IMR-90 (cell line): ENCODE results near the gene AKT2. TPM values are rescaled to one million over a fixed set of nuclear protein-coding genes. Genes with fewer than 3 reads are reported as not detected.

Source experiments
- ATAC-seq: fragments of 200-7000 bp; cut with Tn5 transposase; 2 replicates; pipeline ENCODE4 v1.9.1; 2020; ENCODE audit warnings: low read depth, mild to moderate bottlenecking, moderate library complexity
- BruUV-seq: library from RNA; stranded (reverse); fragments of 400-500 nt; replicated peaks from 2 replicates; lab custom pipeline; 2021; lab: Mats Ljungman, UMichigan
- CTCF ChIA-PET: fragments of 300-600 bp; formaldehyde crosslinking; extraction: SDS; loops from one replicate; lab custom pipeline; 2021; ENCODE audit warnings: antibody characterized with exemption; lab: Yijun Ruan, JAX
- POLR2A ChIA-PET: fragments of 300-600 bp; sonication (Branson Sonifier 250); formaldehyde crosslinking; loops from one replicate; lab custom pipeline; 2022; ENCODE audit warnings: antibody characterized with exemption; ENCODE audit not compliant: unreplicated experiment; lab: Charles Lee
- DNase-seq: peaks from one replicate; pipeline ENCODE4 v3.0.0; 2013
- H2AFZ ChIP-seq: replicated peaks from 2 replicates; pipeline ENCODE3; 2013; ENCODE audit warnings: low read length, mild to moderate bottlenecking; ENCODE audit not compliant: poor library complexity
- H2AK5ac ChIP-seq: 2 replicates; pipeline ENCODE4 v1.6.1; 2013; ENCODE audit warnings: low read depth, low read length, inconsistent platforms
- H2AK9ac ChIP-seq: replicated peaks from 2 replicates; pipeline ENCODE3; 2013; ENCODE audit warnings: mild to moderate bottlenecking, low read depth, low read length, moderate library complexity; ENCODE audit not compliant: poor library complexity
- H2BK120ac ChIP-seq: 2 replicates; pipeline ENCODE4 v1.6.1; 2013; ENCODE audit warnings: low read depth, low read length, inconsistent platforms
- H2BK15ac ChIP-seq: 3 replicates; pipeline ENCODE4 v1.6.1; 2013; ENCODE audit warnings: low read depth, low read length, inconsistent platforms
- H2BK20ac ChIP-seq: 2 replicates; pipeline ENCODE4 v1.6.1; 2013; ENCODE audit warnings: low read depth, mild to moderate bottlenecking, inconsistent platforms, low read length, moderate library complexity
- H2BK5ac ChIP-seq: 2 replicates; pipeline ENCODE4 v1.6.1; 2013; ENCODE audit warnings: mild to moderate bottlenecking, low read depth, low read length, inconsistent platforms; ENCODE audit not compliant: poor library complexity, severe bottlenecking
- H3K14ac ChIP-seq: replicated peaks from 2 replicates; pipeline ENCODE4 v1.6.1; 2013; ENCODE audit warnings: low read depth, low read length, inconsistent platforms
- H3K18ac ChIP-seq: 2 replicates; pipeline ENCODE4 v1.6.1; 2013; ENCODE audit warnings: low read depth, low read length, control low read depth
- H3K23ac ChIP-seq: 2 replicates; pipeline ENCODE4 v1.6.1; 2013; ENCODE audit warnings: low read depth, low read length, inconsistent platforms
- H3K27ac ChIP-seq: 2 replicates; pipeline ENCODE4 v1.5.1; 2013; ENCODE audit warnings: mild to moderate bottlenecking, control low read depth, low read length; ENCODE audit not compliant: insufficient read depth
- H3K27me3 ChIP-seq: 2 replicates; pipeline ENCODE4 v1.6.1; 2013; ENCODE audit warnings: low read length; ENCODE audit not compliant: control insufficient read depth, insufficient read depth
- H3K36me3 ChIP-seq: 2 replicates; pipeline ENCODE4 v1.6.1; 2013; ENCODE audit warnings: low read length, mixed read lengths; ENCODE audit not compliant: control insufficient read depth, insufficient read depth
- H3K4ac ChIP-seq: 2 replicates; pipeline ENCODE4 v1.6.1; 2013; ENCODE audit warnings: low read depth, low read length, inconsistent platforms
- H3K4me1 ChIP-seq: 2 replicates; pipeline ENCODE4 v1.6.1; 2013; ENCODE audit warnings: low read length, mixed read lengths; ENCODE audit not compliant: control insufficient read depth, insufficient read depth
- H3K4me2 ChIP-seq: 2 replicates; pipeline ENCODE4 v1.6.1; 2013; ENCODE audit warnings: low read depth, mild to moderate bottlenecking, control low read depth, low read length, moderate library complexity
- H3K4me3 ChIP-seq: 2 replicates; pipeline ENCODE4 v1.5.1; 2013; ENCODE audit warnings: low read depth, mild to moderate bottlenecking, control low read depth, low read length, moderate library complexity; ENCODE audit not compliant: insufficient read depth
- H3K56ac ChIP-seq: 2 replicates; pipeline ENCODE4 v1.6.1; 2013; ENCODE audit warnings: low read length, inconsistent platforms; ENCODE audit not compliant: insufficient read depth; ENCODE audit errors: extremely low read depth
- H3K79me1 ChIP-seq, 2 experiments: 2 replicates each; pipeline ENCODE4 v1.6.1; 2013; ENCODE audit warnings: low read length in 2 of 2, inconsistent platforms in 1 of 2, low read depth in 1 of 2
- H3K9ac ChIP-seq: 2 replicates; pipeline ENCODE4 v1.6.1; 2013; ENCODE audit warnings: low read depth, low read length, control low read depth
- H3K9me1 ChIP-seq: 2 replicates; pipeline ENCODE4 v1.6.1; 2013; ENCODE audit warnings: low read length, inconsistent platforms; ENCODE audit not compliant: insufficient read depth
- H3K9me3 ChIP-seq: 2 replicates; pipeline ENCODE4 v1.6.1; 2013; ENCODE audit warnings: low read length; ENCODE audit not compliant: control insufficient read depth, insufficient read depth
- H4K20me1 ChIP-seq: 2 replicates; pipeline ENCODE4 v1.6.1; 2013; ENCODE audit warnings: low read length, inconsistent platforms; ENCODE audit not compliant: insufficient read depth
- H4K5ac ChIP-seq: 2 replicates; pipeline ENCODE4 v1.6.1; 2013; ENCODE audit warnings: mild to moderate bottlenecking, low read depth, low read length, control low read depth
- H4K8ac ChIP-seq, 2 experiments: 2 replicates each; pipeline ENCODE4 v1.6.1; 2013; ENCODE audit warnings: low read depth in 2 of 2, low read length in 2 of 2, control low read depth in 1 of 2, inconsistent platforms in 1 of 2
- H4K91ac ChIP-seq: 2 replicates; pipeline ENCODE4 v1.6.1; 2013; ENCODE audit warnings: low read depth, low read length, inconsistent platforms; ENCODE audit not compliant: insufficient read depth
- CHD1 ChIP-seq: IDR thresholded peaks from 2 replicates; pipeline ENCODE4 v1.6.1; 2012; ENCODE audit warnings: low read depth, low read length, improper control_type of control experiment
- CTCF ChIP-seq: conservative IDR thresholded peaks from 2 replicates; pipeline ENCODE4 v1.5.1; 2012; ENCODE audit warnings: mild to moderate bottlenecking, low read depth, low read length, improper control_type of control experiment
- ELK1 ChIP-seq: fragments of 150-350 bp; IDR thresholded peaks from 2 replicates; pipeline ENCODE4 v1.6.1; 2016; ENCODE audit warnings: low read depth, mild to moderate bottlenecking, low read length, moderate library complexity, borderline replicate concordance
- MAFK ChIP-seq: IDR thresholded peaks from 2 replicates; pipeline ENCODE4 v1.6.1; 2012; ENCODE audit warnings: low read depth, low read length, improper control_type of control experiment
- MAZ ChIP-seq: IDR thresholded peaks from 2 replicates; pipeline ENCODE4 v1.6.1; 2012; ENCODE audit warnings: low read depth, mild to moderate bottlenecking, low read length, improper control_type of control experiment, moderate library complexity, borderline replicate concordance
- MXI1 ChIP-seq: IDR thresholded peaks from 2 replicates; pipeline ENCODE4 v1.6.1; 2012; ENCODE audit warnings: low read depth, mild to moderate bottlenecking, low read length, moderate library complexity, borderline replicate concordance
- NFE2L2 ChIP-seq: fragments of 150-350 bp; IDR thresholded peaks from 2 replicates; pipeline ENCODE4 v1.6.1; 2016; ENCODE audit warnings: low read depth, mild to moderate bottlenecking, low read length
- RAD21 ChIP-seq: IDR thresholded peaks from 2 replicates; pipeline ENCODE4 v1.6.1; 2012; ENCODE audit warnings: low read length, improper control_type of control experiment
- RFX5 ChIP-seq: IDR thresholded peaks from 2 replicates; pipeline ENCODE4 v1.8.0; 2012; ENCODE audit warnings: low read depth, mild to moderate bottlenecking, low read length, moderate library complexity
- SMC3 ChIP-seq: fragments of 150-350 bp; IDR thresholded peaks from 2 replicates; pipeline ENCODE4 v1.6.1; 2016; ENCODE audit warnings: low read depth, mild to moderate bottlenecking, antibody characterized with exemption, low read length, moderate library complexity
- WGBS, 2 experiments: methylation state at CpG; one replicate each; pipeline versions ENCODE4 v1.1.5 to v1.1.7; 2013; ENCODE audit warnings: missing lambda C conversion rate in 2 of 2; ENCODE audit not compliant: insufficient read length in 1 of 2; ENCODE audit errors: extremely low coverage in 2 of 2; 5-methylcytosine and 5-hydroxymethylcytosine counted together
- dilution Hi-C: fragments of 300-500 bp; cut with HindIII; formaldehyde crosslinking; loops from one replicate; pipeline ENCODE4 v1.14.3; 2018; ENCODE audit warnings: low sequenced_read_pairs; ENCODE audit not compliant: unreplicated experiment
- in situ Hi-C: fragments of 300-500 bp; cut with MboI; formaldehyde crosslinking; loops from 3 replicates; pipeline ENCODE4 v1.14.3; 2019; ENCODE audit warnings: low sequenced_read_pairs, inconsistent platforms, mixed read lengths
- intact Hi-C: fragments of 100-400 bp; cut with micrococcal nuclease; formaldehyde crosslinking; loops from 2 replicates; pipeline ENCODE4 v1.10.0; 2022
- polyA plus RNA-seq, 3 experiments: library from polyadenylated mRNA; depleted of rRNA; stranded (reverse); fragments of >200 nt; gene quantifications; 2 replicates each; pipeline ENCODE4 v1.2.3, GENCODE V29; 2012; ENCODE audit warnings: low replicate concordance in 1 of 3
- total RNA-seq: library from RNA; depleted of rRNA; stranded (reverse); fragments of >200 nt; gene quantifications from 2 replicates; pipeline ENCODE4 v1.2.3, GENCODE V29; 2012

The AKT2 gene
- total and polyA plus RNA-seq, 2 of the 4 experiments (the other 2 are of a cell fraction): 61.5 to 104 TPM

GRCh38 chr19:40269216-40269940 lies 15.8 kb downstream of the AKT2 start:
- no peak overlapping the region for H2AK5ac ChIP-seq
- peaks cover 13% of the 10 kb centered on the region for H3K36me3 ChIP-seq
- no peak overlapping the region for H2BK120ac ChIP-seq
- no peak overlapping the region for H2BK20ac ChIP-seq
- no peak overlapping the region for H3K23ac ChIP-seq
- intact Hi-C loops (no loop called here), in situ Hi-C loops (no loop called here), dilution Hi-C loops (no loop called here)
- no peak overlapping the region for H4K5ac ChIP-seq
- no peak overlapping the region for H3K56ac ChIP-seq
- CTCF ChIA-PET: no interaction called here
- BruUV-seq: no TSS peak
- TF ChIP-seq CHD1 (no peak), RFX5 (no peak), MXI1 (no peak), MAFK (no peak), ELK1 (no peak), CTCF (no peak), SMC3 (no peak), MAZ (no peak), RAD21 (no peak), NFE2L2 (no peak)
- no peak overlapping the region for H3K4me3 ChIP-seq
- H3K4me2 ChIP-seq: no peak overlapping the region
- no peak overlapping the region for H3K9ac ChIP-seq
- H3K79me1 ChIP-seq: peaks cover 36 to 94% of the 10 kb centered on the region in 2 experiments
- POLR2A ChIA-PET: no interaction called here
- H3K27ac ChIP-seq: no peak overlapping the region
- H3K4ac ChIP-seq: no peak overlapping the region
- peaks cover 10% of the 10 kb centered on the region for H3K4me1 ChIP-seq
- DNase-seq: no peak
- H3K9me1 ChIP-seq: peaks cover 23% of the 10 kb centered on the region; the same call in 1 of the 2 replicates
- WGBS, 2 experiments: no CpG with 5 or more reads among the region's 11 CpGs
- no peak overlapping the region for H2AFZ ChIP-seq
- no peak overlapping the region for H4K8ac ChIP-seq
- H3K14ac ChIP-seq: no peak overlapping the region
- H2AK9ac ChIP-seq: no peak overlapping the region
- no peak overlapping the region for H2BK15ac ChIP-seq
- H3K9me3 ChIP-seq: no peaks in the 10 kb centered on the region
- no peaks in the 10 kb centered on the region for H3K27me3 ChIP-seq
- no peak overlapping the region for H4K91ac ChIP-seq
- ATAC-seq: no peak
- no peak overlapping the region for H2BK5ac ChIP-seq
- H3K18ac ChIP-seq: no peak overlapping the region
- peaks cover 80% of the 10 kb centered on the region for H4K20me1 ChIP-seq
